ENCODE data around the gene SCN3A.

DNA sequence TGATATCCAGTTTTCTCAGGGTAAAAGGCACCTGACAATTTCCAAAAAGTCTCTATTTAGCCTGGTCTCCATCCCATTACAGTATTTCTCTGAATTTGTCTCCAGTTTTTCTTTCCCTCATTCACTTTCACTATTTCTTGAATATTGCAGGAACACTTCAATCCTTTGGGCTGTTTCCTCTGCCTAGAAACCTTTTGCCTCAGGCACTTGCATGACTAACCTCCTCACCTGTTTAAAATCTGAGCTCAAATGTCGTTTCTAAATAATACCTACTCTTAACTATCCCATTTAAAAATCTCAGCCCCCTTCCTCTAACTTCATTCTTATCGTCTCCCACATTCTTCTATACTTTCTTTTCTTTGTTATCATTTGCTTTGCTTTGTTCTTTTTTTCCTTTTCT is 44.4 kb upstream of the SCN3A start:
- no peak for TF ChIP-seq CCAR2 (optimal IDR thresholded peaks at IDR 0.05; ENCODE audit: low read depth, low read length)
- TF ChIP-seq POLR2A (IDR thresholded peaks at IDR 0.05; ENCODE audit: insufficient read depth in 1 of 2, low read depth in 2 of 2, low read length in 2 of 2): no peak

Data from HepG2 (cell line).